Measurements from ENCODE around the gene BCAS3.
"Not testable (repeated sequence)": the region's sequence is repeated elsewhere in the genome, so short reads cannot be mapped to it uniquely, and the experiment has no call there.

Gene BCAS3

DNA sequence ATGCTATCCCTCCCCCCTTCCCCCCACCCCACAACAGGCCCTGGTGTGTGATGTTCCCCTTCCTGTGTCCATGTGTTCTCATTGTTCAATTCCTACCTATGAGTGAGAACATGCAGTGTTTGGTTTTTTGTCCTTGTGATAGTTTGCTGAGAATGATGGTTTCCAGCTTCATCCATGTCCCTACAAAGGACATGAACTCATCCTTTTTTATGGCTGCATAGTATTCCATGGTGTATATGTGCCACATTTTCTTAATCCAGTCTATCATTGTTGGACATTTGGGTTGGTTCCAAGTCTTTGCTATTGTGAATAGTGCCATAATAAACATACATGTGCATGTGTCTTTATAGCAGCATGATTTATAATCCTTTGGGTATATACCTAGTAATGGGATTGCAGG is 258.3 kb downstream of the BCAS3 start:
- DNase-seq (ENCODE audit: low spot score) = not testable (repeated sequence)

DNA sequence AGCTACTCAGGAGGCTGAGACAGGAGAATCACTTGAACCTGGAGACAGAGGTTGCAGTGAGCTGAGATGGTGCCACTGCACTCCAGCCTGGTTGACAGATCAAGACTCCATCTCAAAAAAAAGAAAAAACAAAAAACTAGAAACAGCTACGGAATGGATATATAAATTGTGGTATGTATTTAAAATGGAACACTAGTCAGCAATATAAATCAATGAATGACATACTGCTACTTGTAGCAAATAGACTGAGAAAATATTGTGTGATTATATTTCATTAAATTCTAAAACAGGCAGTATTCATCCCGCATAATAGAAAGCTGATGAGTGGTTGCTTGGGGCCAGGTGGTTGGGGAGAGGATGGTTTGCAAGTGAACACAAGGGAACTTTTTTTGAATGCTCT is 261.7 kb downstream of the BCAS3 start:
- DNase-seq (ENCODE audit: low spot score) = no peak

GRCh38 chr17:60941028-60941427 is 263.4 kb downstream of the BCAS3 start:
- no peak for DNase-seq (ENCODE audit: low spot score)

DNA sequence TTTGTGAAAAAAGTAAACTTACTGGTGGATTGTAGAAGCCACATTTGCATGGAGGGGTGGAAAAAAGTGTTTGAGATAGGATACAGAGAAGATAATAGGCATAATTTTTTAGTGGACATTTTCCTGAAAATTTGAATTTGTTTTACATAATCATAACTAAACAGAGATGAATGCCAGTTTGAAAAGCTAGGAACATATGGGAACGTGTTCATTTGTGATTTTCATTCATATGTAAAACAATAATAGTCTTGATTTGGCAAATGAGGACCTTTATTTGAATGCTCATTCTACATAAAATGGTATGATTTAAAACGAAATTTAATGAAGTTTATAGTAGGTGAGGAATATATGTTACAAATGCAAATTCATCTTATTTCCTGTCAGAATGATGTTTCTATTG is 263.9 kb downstream of the BCAS3 start:
- no peak for DNase-seq (ENCODE audit: low spot score)

GRCh38 chr17:60944751-60945150 is 267.1 kb downstream of the BCAS3 start:
- DNase-seq (ENCODE audit: low spot score) = no peak

- peak; percentile 29 for DNase-seq (ENCODE audit: low spot score)
Measured at GRCh38 chr17:60947100-60947499, 269.4 kb downstream of the BCAS3 start.

- no peak for DNase-seq (ENCODE audit: low spot score)
Measured at GRCh38 chr17:60947543-60947942, 269.9 kb downstream of the BCAS3 start.

- no peak for DNase-seq (ENCODE audit: low spot score)
Measured at GRCh38 chr17:60952747-60953146, 275.1 kb downstream of the BCAS3 start.

GRCh38 chr17:60959011-60959410 is 281.4 kb downstream of the BCAS3 start:
- DNase-seq (ENCODE audit: low spot score) = no peak

DNA sequence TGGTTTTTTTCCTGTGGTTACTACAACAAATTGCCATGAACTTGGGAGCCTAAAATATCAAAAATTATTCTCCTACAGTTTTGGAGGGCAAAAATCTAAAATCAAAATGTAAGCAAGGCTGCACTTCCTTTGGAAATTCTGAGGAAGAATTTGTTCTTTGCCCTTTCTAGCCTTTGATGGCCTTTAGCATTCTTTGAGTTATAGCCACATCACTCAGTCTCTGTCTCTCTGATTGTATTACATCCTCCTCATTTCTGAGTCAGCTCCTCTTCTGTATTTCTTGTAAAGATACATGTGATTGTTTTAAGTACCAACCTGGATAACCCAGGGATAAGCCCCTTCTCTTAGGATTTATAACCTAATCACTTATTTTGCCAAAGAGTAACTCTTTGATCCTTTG is 282.0 kb downstream of the BCAS3 start:
- DNase-seq (ENCODE audit: low spot score) = no peak

DNA sequence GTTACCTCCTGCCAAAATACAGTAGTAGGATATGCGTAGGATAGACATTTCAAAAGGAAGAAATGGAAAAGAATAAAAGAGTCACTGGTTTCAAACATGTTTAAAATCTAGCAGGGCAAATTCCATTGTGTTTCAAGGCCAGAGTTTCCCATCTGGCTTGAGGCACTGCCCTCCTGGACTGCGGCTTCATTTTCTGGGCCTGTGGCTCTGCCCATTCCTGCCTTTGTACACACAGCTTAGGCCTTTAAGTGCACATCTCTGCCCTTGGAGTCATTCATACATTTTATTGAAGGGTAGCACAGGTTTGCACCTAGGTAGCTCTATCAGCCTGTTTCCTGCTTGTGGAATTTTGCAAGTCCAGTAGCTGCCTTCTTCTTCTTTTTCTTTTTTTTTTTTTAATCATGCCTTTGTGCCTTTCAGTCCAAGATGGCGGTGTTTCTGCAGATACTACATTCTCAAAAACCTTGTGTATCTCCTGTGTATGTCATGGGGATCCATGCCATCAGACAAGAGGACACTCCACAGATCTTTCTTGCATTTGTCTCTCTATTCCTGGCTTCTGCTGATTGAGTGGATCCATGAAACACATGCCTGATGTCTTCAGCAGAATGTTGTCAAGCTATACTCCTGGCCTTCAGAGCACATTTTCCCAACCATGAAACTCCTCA is 282.9 kb downstream of the BCAS3 start:
- no peak for DNase-seq (ENCODE audit: low spot score)

DNA sequence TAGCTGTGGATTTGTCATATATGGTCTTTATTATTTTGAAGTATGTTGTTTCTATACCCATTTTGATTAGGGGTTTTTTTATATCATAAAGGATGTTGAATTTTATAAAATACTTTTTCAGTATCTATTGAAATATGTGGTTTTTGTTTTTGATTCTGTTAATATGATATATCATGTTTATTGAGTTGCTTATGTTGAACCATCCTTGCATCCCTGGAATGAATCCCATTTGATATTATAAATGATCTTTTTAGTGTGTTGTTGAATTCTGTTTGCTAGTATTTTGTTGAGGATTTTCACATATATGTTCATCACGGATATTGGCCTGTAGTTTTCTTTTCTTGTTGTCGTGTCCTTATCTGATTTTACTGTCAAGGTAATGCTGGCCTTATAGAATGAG is 286.5 kb downstream of the BCAS3 start:
- no peak for DNase-seq (ENCODE audit: low spot score)

DNA sequence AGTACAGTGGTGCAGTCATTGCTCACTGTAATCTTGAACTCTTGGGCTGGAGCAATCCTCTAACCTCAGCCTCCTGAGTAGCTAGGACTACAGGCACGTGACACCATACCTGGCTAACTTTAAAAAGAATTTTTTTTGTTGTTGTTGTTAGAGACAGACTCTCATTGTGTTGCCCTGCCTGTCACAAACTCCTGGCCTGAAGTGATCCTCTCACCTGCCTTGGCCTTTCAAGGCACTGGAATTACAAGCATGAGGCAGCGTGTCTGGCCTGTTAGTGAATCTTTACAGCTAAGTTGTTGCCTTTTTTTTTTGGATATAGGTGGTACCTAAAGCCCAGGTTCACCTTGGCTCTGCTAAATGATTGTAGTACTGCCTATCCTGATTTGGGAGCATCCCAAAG is 290.6 kb downstream of the BCAS3 start:
- no peak for DNase-seq (ENCODE audit: low spot score)

- no peak for DNase-seq (ENCODE audit: low spot score)
Measured at GRCh38 chr17:60969500-60970037, 291.9 kb downstream of the BCAS3 start.

DNA sequence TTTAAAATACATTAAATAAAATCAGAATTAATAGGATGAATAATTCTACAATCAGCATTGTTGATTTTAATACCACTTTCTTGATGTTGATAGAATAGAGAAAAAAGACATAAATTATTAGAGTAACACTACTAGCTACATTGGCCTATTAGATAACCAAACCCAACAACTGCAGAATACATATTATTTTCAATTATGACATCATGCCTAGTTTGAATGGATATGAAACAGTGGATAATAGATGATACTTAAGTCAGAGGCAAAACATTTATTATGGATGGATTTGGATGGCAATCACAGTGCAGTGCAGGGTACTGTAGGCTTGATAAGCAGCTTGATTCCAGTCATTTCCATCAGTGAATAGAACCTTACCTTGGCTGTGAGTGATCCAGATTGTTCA is 293.1 kb downstream of the BCAS3 start:
- no peak for DNase-seq (ENCODE audit: low spot score)

DNA sequence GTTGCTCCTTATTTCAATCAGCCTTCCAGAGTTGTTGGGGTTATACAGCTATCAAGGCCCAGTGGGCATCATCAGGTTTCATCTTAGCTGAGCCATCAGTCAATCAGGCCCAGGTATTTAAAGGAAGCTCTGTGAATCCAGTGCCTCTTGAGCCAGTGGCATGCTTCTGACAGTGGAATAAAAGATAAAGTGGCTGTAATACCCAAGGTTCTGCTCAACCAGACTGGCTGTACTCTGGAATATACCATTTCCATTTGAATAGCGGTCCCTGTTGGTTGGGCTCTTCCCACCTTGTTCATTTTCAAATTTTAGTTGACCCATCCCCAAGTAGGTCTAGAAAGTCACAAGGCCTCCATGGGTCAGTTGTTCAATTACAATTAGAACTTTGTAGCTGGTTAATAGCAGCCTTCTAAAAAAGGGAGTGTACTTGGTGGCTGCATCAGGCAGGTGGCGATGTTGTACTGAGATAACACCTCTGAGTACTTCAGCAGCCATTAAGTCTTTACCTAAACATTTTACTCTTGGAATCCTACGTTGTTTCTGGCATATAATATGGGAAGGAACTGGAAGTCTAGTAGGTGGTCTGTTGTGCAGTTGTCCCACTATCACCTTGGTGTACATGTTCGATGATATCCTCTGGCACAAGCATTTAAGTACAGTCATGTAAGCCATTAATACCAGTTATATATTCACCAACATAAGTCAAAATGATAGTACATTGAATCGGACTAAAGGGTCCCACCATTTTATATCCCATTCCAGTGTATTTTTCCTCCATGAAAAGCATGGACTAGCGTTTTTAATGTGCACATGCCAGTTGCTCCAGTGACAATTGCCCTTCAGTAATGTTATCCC is 294.1 kb downstream of the BCAS3 start:
- DNase-seq (ENCODE audit: low spot score) = peak; percentile 38

- not testable (repeated sequence) for DNase-seq (ENCODE audit: low spot score)
Measured at GRCh38 chr17:60976861-60977260, 299.2 kb downstream of the BCAS3 start.

DNA sequence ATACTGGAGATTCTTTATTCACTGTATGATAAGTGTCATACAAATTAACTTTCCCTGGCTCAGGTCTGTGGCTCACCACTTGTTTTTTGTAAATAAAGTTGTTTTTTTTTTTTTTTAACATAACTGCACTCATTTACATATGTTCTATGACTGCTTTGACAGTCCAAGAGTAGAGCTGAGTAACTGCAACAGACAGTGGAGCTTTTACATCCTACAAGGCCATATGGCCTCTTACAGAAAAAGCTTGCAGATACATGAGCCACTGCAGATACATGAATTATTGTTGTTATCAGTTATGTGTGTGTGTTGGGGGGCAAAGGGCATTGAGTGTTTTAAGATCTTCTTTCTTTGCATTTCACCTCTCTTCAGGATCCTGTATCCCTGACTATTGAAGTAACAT is 311.7 kb downstream of the BCAS3 start:
- no peak for DNase-seq (ENCODE audit: low spot score)

DNA sequence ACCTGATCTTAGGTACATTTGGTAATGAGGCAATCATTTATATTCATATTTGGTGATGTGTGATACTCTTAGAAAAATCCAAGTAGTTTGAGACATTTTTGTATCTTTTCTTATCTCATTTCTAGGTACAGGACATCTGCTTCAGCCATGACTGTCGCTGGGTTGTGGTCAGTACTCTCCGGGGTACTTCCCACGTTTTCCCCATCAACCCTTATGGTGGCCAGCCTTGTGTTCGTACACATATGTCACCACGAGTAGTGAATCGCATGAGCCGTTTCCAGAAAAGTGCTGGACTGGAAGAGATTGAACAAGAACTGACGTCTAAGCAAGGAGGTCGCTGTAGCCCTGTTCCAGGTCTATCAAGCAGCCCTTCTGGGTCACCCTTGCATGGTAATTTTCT is 312.2 kb downstream of the BCAS3 start:
- DNase-seq (ENCODE audit: low spot score) = no peak

DNA sequence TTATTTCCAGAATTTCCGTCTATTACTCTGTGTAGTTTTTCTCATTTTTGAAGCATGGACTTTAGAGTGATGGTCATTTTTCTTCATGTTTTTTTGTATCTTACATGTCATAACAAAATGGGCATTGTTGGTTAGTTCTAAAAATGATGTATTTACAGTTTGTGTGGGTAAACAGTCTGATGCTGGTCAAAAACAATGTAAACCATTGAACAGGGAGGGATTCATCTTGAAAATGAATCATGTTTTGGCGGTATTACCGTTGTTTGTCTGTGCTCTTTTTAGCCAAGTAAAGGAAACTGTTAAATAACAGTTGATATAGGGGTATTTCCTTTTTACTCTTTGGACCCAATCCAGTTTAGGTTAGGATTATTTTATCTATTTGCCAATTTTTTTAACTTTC is 315.8 kb downstream of the BCAS3 start:
- no peak for DNase-seq (ENCODE audit: low spot score)

- no peak for DNase-seq (ENCODE audit: low spot score)
Measured at GRCh38 chr17:60995680-60996079, 318.0 kb downstream of the BCAS3 start.

GRCh38 chr17:61000911-61001310 is 323.3 kb downstream of the BCAS3 start:
- DNase-seq (ENCODE audit: low spot score) = no peak

DNA sequence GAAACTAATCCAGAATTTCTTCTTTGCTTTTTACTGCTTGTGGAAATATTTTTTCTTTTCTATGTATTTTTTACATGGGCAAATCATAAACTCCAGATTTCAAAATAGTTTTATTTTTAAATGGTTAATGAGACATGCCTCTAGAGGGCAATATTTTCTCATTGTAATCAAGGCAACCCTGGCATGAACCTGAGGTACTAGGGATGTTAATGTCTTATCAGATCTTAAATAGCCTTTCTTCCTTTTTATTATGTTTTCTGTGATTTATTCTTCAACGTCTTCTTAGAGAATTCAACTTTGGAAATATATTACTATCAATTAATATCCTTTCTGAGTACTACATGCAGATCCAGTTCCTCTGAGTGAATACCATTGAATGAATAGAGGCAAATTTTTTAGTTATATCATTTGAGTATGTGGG is 324.7 kb downstream of the BCAS3 start:
- DNase-seq (ENCODE audit: low spot score) = peak; percentile 37
